HS-5 (cell line): ENCODE data around the gene PRSS33.

ENCODE experiments used
- DNase-seq: peaks from one replicate; pipeline ENCODE4 v3.0.0-alpha.2; 2012; ENCODE audit warnings: low read depth

PRSS33 gene

DNA sequence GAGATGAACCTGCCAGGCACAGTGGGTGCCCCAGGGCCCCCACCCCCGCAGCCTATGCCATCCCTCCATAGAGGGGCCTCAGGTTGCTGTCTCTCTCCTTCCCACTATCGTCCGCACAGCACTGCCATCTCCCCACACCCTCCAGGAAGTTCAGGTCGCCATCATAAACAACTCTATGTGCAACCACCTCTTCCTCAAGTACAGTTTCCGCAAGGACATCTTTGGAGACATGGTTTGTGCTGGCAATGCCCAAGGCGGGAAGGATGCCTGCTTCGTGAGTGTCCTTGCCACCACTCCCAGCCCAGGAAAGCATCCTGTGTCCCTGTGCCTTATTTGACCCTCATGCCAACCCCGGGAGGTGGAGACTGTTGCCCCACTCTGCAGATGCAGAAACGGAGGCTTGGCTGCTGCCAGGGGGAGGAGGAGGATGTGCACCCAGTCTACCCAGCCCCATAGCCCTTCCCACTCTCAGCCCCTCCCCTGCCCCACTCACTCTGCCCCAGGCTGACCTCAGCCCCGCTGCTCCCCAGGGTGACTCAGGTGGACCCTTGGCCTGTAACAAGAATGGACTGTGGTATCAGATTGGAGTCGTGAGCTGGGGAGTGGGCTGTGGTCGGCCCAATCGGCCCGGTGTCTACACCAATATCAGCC, 33.6 kb upstream of the PRSS33 start:
- no peak for DNase-seq

DNA sequence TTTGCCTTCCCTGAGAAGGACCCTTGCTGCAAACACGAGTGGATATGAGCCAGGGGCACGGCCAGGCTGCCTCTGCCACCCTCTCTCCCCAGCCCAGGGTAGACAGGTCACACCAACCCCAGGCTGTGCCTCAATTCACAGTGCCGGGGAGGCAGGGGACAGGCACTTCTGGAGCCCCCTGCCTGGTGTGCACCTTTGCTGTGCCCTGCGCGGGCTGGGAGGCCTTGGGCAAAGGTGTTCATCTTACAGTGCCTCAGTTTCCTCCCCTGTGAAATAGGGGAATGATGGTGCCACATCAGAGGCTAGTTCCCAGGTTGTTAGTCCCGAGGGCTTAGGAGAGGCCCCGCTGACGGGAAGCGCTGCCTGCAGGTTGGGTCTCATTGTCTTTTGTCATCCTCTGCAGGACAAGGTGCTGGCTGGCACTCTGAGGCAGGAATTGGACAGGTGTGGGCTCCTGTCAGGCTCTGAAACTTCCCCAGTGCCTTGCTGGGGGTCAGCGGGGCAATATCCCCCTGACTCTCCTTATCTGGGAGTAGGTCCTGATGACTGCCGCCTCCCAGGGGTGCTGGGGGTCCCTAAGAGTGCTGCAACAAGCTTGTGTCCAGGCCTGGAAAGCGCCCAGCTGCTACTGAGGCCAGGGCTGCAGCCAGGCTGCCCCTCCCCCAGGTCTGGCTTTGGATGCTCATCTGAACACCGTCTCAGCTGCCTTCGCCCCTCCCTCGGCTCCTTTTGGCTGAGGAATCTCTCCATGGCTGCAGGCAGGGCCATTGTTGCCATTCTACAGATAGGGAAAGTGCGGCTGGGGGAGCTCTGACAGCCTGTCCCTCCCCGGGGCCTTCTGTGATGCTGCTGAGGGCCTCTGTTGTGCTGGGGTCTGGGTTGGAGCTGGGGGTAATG, 32.8 kb upstream of the PRSS33 start:
- DNase-seq, result no peak

- no peak for DNase-seq
Measured at GRCh38 chr16:2819179-2819938, 32.0 kb upstream of the PRSS33 start.

- DNase-seq, result no peak
Measured at GRCh38 chr16:2818272-2818876, 31.0 kb upstream of the PRSS33 start.

- no peak for DNase-seq
Measured at GRCh38 chr16:2817340-2818271, 30.2 kb upstream of the PRSS33 start.

GRCh38 chr16:2816751-2817339, 29.5 kb upstream of the PRSS33 start, which contains the start of gene PRSS21:
TSS of gene PRSS21 (plus strand) at chr16:2817237. CDS start at chr16:2817269, 32 bp downstream.
- DNase-seq, result no peak

DNA sequence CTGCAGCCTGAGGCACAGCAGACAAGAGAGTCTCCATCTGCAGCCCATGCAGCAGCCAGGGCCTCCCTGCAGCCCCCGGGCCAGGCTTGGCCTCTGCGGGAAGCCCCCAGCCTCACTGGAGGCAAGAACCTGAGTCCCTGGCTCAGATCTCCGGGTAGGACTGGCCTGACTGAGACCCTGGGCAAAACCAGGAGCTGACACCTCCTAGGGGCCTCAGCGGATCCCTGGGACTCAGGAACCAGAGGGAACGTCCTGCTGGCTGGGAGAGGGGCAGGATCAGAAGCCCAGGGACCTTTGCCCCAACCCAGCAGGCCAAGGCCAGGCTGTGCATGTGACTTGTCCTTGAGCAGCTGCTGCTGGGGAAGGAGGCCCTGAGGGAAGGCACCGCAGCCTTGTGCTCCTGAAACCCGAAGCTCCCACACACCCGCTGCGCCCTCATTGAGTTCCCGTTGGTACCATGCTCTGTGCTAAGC, 28.0 kb upstream of the PRSS33 start:
- DNase-seq, result no peak

GRCh38 chr16:2814551-2815298, 27.4 kb upstream of the PRSS33 start:
- no peak for DNase-seq

- DNase-seq, result no peak
Measured at GRCh38 chr16:2813771-2814221, 26.4 kb upstream of the PRSS33 start.

- no peak for DNase-seq
Measured at GRCh38 chr16:2811703-2812471, 24.5 kb upstream of the PRSS33 start.

DNA sequence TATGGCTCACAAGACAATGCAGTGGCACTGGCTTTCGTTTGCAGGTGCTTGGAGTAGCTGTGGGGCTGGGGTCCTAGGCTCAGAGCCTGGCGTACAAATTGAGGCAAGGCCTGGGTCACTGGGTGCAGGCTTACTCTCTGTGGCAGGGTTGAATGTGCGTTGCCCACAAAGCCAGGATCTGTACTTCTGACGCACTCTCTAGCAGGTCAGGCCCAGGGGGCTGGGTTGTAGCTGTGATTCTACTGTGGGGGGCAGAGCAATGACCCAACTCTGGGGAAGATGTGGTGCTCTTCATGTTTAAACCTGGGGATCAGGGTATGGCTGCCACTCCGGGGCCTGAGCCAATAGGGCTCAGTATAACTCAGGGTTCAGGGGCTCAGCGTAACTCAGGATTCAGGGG, 23.3 kb upstream of the PRSS33 start:
- DNase-seq, result no peak

DNA sequence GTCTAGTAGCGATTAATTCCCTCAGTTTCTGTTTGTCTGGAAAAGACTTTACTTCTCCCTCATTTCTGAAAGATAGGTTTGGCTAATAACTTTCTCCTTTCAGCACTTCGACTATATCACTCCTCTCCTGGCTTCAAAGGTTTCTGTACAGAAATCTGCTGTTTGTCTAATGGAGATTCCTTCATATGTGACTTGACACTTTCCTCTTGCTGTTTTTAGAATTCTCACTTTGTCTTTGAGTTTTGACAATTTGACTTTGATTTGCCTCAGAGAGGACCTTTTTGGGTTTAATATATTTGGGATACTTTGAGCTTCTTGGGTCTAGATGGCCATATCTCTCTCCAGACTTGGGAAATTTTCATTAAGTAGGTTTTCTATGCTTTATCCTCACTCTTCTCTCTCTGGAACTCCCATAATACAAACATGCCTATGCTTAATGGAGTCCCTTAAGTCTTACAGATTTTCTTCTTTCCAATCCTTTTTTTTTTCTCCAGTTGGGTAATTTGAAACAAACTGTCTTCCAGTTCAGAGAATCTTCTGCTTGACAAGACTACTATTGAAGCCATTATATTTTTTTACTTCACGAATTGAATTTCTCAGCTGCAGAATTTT, 21.9 kb upstream of the PRSS33 start:
- no peak for DNase-seq

GRCh38 chr16:2808181-2808580, 20.8 kb upstream of the PRSS33 start:
- no peak for DNase-seq

DNA sequence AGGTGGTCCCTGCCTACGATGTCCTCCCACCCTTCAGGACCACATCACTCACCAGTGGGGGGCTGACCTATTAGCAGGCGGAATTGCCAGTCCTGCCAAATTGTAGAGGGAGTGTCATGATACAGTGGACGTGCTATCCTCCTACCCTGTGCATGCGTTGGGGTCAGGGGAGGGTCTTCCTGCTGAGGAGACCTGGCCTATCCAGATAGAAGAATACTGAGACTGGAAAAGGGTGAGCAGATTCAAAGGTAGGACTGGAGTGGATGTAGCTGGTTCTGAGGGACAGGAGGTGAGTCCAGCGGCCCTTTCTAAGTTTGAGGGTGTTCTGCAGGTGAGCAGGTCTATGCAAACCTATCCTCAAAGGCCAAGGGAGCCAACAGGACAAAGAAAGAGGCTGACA, 18.9 kb upstream of the PRSS33 start:
- DNase-seq, result no peak

- DNase-seq, result no peak
Measured at GRCh38 chr16:2804728-2805127, 17.4 kb upstream of the PRSS33 start.

- no peak for DNase-seq
Measured at GRCh38 chr16:2803545-2804195, 16.3 kb upstream of the PRSS33 start.

- DNase-seq, result no peak
Measured at GRCh38 chr16:2799859-2800226, 12.5 kb upstream of the PRSS33 start.
